ENCODE measurements around the gene ZNF296. TPM values are rescaled to one million over a fixed set of nuclear protein-coding genes. Genes with fewer than 3 reads are reported as not detected.

ZNF296 gene
- total and polyA plus RNA-seq, 2 of the 13 experiments (the other 11 are each of a cell fraction or from before 2014, with no cell fraction given), result 0.26 to 0.62 TPM

- TF ChIP-seq, protein P1, sequence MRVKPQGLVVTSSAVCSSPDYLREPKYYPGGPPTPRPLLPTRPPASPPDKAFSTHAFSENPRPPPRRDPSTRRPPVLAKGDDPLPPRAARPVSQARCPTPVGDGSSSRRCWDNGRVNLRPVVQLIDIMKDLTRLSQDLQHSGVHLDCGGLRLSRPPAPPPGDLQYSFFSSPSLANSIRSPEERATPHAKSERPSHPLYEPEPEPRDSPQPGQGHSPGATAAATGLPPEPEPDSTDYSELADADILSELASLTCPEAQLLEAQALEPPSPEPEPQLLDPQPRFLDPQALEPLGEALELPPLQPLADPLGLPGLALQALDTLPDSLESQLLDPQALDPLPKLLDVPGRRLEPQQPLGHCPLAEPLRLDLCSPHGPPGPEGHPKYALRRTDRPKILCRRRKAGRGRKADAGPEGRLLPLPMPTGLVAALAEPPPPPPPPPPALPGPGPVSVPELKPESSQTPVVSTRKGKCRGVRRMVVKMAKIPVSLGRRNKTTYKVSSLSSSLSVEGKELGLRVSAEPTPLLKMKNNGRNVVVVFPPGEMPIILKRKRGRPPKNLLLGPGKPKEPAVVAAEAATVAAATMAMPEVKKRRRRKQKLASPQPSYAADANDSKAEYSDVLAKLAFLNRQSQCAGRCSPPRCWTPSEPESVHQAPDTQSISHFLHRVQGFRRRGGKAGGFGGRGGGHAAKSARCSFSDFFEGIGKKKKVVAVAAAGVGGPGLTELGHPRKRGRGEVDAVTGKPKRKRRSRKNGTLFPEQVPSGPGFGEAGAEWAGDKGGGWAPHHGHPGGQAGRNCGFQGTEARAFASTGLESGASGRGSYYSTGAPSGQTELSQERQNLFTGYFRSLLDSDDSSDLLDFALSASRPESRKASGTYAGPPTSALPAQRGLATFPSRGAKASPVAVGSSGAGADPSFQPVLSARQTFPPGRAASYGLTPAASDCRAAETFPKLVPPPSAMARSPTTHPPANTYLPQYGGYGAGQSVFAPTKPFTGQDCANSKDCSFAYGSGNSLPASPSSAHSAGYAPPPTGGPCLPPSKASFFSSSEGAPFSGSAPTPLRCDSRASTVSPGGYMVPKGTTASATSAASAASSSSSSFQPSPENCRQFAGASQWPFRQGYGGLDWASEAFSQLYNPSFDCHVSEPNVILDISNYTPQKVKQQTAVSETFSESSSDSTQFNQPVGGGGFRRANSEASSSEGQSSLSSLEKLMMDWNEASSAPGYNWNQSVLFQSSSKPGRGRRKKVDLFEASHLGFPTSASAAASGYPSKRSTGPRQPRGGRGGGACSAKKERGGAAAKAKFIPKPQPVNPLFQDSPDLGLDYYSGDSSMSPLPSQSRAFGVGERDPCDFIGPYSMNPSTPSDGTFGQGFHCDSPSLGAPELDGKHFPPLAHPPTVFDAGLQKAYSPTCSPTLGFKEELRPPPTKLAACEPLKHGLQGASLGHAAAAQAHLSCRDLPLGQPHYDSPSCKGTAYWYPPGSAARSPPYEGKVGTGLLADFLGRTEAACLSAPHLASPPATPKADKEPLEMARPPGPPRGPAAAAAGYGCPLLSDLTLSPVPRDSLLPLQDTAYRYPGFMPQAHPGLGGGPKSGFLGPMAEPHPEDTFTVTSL (CRISPR knock-in tag; IDR thresholded peaks at IDR 0.05; ENCODE audit: borderline replicate concordance), result no peak
- TF ChIP-seq NR2F6 (IDR thresholded peaks at IDR 0.05), result no peak
- TF ChIP-seq NR2F6 (CRISPR knock-in tag; IDR thresholded peaks at IDR 0.05), result 0 out of 2 replicates have a peak, but pooled peaks have one; percentile 39
- TF ChIP-seq ZNF709 (CRISPR knock-in tag; IDR thresholded peaks at IDR 0.05), result no peak
- no peak for TF ChIP-seq MTERF4 (CRISPR knock-in tag; IDR thresholded peaks at IDR 0.05)
- TF ChIP-seq SUZ12 (IDR thresholded peaks at IDR 0.05; ENCODE audit: low read depth, low read length), result no peak
- no peak for TF ChIP-seq TEAD2 (CRISPR knock-in tag; IDR thresholded peaks at IDR 0.05)
- no peak; the same call in 1 of the 2 replicates for TF ChIP-seq UBTF (CRISPR knock-in tag; IDR thresholded peaks at IDR 0.05)
- no peak for TF ChIP-seq PHB2 (IDR thresholded peaks at IDR 0.05; ENCODE audit: partially characterized antibody)
- no peak for TF ChIP-seq SIN3A (IDR thresholded peaks at IDR 0.05; ENCODE audit: borderline replicate concordance, low read depth, low read length)
- no peak for TF ChIP-seq ZFP36 (IDR thresholded peaks at IDR 0.05; ENCODE audit: borderline replicate concordance, low read depth, low read length, partially characterized antibody)
- TF ChIP-seq SP140L (CRISPR knock-in tag; IDR thresholded peaks at IDR 0.05; ENCODE audit: borderline replicate concordance), result no peak
- TF ChIP-seq KDM2A (CRISPR knock-in tag; IDR thresholded peaks at IDR 0.05; ENCODE audit: borderline replicate concordance, low read depth), result peak; percentile 27; the same call in 1 of the 2 replicates
- no peak for TF ChIP-seq ZBTB7A (CRISPR knock-in tag; IDR thresholded peaks at IDR 0.05)
- TF ChIP-seq ZNF607 (CRISPR knock-in tag; IDR thresholded peaks at IDR 0.05; ENCODE audit: borderline replicate concordance), result no peak
- no peak for TF ChIP-seq ZNF546 (CRISPR knock-in tag; conservative IDR thresholded peaks at IDR 0.05)
- TF ChIP-seq TBP (CRISPR knock-in tag; IDR thresholded peaks at IDR 0.05), result no peak
- TF ChIP-seq RXRB (CRISPR knock-in tag; IDR thresholded peaks at IDR 0.05; ENCODE audit: borderline replicate concordance), result no peak
- TF ChIP-seq GATA4 (IDR thresholded peaks at IDR 0.05; ENCODE audit: borderline replicate concordance, low read depth), result no peak
- TF ChIP-seq, protein P2, sequence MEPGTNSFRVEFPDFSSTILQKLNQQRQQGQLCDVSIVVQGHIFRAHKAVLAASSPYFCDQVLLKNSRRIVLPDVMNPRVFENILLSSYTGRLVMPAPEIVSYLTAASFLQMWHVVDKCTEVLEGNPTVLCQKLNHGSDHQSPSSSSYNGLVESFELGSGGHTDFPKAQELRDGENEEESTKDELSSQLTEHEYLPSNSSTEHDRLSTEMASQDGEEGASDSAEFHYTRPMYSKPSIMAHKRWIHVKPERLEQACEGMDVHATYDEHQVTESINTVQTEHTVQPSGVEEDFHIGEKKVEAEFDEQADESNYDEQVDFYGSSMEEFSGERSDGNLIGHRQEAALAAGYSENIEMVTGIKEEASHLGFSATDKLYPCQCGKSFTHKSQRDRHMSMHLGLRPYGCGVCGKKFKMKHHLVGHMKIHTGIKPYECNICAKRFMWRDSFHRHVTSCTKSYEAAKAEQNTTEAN (CRISPR knock-in tag; conservative IDR thresholded peaks at IDR 0.05), result no peak
Observed at GRCh38 chr19:45059258-45059965, 16.9 kb downstream of the ZNF296 start (continued).
